Measurements from ENCODE around the gene TP53RK.

DNA sequence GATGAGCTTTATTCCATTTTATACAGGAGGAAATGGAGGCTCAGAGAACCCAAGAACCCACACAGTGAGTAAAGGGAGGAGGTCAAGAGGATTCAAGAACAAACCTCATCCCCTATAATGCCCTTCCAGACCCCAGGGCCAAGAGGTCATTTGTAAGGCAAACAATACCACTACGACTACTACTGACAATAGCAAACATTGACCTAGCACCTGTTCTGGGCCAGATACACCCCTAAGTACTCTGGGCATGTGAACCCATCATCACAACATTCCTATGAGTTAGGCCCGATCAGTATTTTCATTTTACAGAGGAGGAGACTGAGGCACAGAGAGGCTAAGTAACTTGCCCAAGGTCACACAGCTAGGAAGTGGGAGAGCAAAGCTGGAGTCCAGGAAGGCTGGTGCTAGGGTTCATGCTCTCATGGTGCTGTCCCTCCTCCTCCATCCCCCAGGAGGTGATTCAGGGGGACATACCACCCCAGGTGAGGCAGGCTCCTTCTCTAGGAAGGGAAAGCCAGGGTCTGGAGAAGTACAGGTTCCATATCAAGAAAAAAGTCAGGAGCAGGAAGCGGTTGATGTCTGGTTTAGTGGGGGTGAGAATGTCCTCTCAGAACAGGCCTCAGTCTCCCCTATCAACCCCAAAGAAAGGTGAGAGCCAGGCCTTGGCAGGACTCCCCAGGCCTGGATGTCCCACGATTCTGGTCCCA is 51.7 kb downstream of the TP53RK start:
- TF ChIP-seq, protein P1, sequence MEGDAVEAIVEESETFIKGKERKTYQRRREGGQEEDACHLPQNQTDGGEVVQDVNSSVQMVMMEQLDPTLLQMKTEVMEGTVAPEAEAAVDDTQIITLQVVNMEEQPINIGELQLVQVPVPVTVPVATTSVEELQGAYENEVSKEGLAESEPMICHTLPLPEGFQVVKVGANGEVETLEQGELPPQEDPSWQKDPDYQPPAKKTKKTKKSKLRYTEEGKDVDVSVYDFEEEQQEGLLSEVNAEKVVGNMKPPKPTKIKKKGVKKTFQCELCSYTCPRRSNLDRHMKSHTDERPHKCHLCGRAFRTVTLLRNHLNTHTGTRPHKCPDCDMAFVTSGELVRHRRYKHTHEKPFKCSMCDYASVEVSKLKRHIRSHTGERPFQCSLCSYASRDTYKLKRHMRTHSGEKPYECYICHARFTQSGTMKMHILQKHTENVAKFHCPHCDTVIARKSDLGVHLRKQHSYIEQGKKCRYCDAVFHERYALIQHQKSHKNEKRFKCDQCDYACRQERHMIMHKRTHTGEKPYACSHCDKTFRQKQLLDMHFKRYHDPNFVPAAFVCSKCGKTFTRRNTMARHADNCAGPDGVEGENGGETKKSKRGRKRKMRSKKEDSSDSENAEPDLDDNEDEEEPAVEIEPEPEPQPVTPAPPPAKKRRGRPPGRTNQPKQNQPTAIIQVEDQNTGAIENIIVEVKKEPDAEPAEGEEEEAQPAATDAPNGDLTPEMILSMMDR (IDR thresholded peaks at IDR 0.05): no peak
- TF ChIP-seq POLR2A (IDR thresholded peaks at IDR 0.05): no peak
